ENCODE measurements around the gene LAMA5.

LAMA5 gene

DNA sequence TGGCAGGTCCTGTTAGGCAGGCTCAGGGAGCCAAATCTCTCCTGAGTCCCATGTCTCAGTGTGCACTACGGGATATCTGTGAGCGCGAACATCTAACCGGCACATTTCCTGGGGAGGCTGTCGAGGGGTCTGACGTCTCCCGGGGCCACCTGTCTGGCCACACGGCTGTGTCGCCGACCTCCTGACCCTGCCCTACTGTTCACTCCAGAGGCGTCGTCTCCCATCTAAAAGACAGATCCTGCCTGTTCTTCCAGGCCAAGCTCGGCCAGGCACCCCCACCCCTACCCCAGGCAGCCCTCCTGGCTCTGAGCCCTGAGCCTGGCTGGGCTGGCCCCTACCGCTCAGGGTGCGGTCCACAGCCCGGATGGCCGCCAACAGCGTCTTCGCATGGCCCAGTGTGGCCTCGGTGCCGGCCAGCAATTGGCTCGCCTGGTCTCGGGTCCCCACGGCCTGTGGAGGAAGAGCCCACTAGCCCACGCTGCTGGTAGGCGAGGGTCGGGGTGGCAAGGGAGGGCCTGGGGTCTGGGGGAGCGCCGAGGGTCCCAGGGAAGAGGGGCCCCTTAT, 47.7 kb downstream of the LAMA5 start:
- peak in 1 of 2 experiments; percentile 22 for DNase-seq
- TF ChIP-seq POLR2A (IDR thresholded peaks at IDR 0.05; ENCODE audit: low read length) (no peak), GATA1 (IDR thresholded peaks at IDR 0.05; ENCODE audit: low read depth, low read length) (no peak)

DNA sequence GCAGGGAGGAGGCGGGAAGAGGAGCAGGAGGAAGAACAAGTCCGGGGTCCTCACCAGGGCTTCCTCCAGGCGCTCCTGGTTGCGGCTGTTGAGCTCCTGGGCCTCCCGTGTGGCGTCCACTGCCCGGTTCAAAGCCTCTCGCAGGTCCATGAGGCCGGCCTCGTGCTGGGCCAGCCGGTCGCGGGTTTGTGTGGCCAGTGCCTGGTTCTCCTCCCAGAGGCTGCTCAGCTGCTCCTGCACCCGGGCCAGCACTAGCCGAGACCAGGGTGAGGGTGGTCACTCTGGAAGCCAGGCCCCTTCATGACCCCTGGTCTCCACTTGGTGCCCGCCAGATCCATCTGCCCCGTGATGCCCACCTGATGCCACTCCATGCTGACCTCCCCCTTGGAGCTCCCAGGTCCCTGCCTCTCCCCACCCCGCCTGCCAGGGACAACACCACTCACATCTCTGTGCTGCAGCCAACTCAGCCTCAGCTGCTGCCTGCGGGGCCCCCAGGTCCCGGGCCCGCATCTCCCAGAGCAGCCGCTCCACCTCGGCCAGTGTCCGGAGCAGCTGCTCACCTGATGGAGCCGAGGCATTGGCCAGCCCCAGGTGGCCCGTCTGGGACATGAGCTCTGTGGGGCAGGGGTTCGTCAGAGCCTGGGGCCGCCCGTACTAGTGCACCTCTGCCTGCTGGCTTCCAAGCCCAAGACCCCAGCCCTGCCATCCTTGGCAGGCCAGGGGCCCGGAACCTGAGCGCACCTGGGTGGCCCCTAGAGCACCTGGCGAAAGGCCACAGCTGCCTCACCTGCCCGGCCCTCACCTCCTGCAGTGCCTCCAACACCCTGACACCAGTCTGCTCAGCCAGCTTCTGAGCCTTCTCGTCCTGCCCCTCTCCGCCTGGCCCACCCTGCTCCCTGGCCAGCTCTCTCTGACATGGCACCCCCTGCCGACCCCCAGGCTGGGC, 48.4 kb downstream of the LAMA5 start:
- peak; percentile 12 to 40 for DNase-seq
- TF ChIP-seq POLR2A (IDR thresholded peaks at IDR 0.05; ENCODE audit: low read length): no peak
- no peak for TF ChIP-seq GATA1 (IDR thresholded peaks at IDR 0.05; ENCODE audit: low read depth, low read length)

DNA sequence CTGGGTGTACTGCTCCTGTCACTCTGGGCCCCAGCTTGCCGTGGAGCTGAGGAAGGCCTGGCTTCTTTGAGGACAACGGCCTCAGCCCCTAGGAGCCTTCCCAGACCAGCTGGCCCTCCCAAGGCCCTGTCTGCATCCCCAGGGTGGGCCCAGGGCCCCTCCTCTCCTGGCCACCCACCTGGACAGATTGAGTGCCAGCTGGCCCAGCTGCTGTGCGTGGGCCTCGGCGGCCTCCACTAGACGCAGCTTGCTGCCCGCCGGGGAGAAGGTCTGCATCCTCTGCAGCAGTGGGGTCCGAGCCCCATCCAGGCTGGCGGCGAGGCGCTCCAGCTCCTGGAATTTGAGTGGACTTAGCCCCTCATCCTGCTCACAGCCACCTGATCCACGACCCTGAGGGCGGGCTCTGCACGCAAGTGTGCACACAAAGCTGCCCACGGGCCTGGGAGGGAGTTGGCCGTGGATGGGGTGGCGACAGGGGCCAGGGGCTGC, 49.9 kb downstream of the LAMA5 start:
- TF ChIP-seq POLR2A (IDR thresholded peaks at IDR 0.05; ENCODE audit: low read length) (no peak), GATA1 (IDR thresholded peaks at IDR 0.05; ENCODE audit: low read depth, low read length) (no peak)
- DNase-seq: no peak

DNA sequence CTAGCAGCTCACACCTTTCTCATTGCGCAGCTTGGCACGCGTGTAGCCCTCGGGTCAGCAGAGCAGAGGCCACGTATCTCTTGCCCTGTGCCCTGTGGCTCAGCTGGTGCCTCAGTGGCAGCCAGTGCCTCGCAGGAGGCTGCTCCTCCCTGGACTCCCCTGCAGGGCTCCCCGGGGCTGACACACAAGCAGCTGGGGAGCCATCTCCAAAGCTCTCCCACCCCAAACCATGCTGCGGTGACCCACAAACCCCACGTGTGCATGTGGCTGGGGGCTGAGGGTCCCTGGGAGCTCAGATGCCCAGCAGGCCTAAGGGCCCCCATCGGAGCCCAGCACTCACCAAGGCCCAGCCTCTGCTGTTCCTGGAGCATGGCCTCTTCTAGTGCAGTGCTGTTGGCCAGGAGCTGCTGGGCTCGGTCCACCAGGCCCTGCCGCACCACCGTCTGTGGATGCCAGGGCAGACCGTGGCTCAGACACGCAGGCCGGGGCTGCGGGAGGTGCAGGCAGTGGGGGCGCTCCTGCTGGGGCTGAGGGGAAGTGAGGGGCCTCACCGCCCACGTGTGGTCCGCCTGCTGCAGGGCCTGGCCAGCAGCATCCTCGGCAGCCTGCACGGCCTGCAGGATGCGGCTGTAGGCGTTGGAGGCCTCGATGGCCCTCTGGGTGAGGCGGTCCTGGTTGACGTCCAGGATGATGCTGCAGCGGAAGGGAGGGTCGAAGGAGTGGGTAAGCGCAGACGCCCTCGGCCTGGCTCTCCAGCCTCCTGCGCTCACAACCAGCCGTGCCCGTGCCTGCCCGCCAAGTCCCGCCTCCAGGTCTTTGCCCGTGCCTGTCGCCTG, 50.6 kb downstream of the LAMA5 start:
- DNase-seq: no peak

DNA sequence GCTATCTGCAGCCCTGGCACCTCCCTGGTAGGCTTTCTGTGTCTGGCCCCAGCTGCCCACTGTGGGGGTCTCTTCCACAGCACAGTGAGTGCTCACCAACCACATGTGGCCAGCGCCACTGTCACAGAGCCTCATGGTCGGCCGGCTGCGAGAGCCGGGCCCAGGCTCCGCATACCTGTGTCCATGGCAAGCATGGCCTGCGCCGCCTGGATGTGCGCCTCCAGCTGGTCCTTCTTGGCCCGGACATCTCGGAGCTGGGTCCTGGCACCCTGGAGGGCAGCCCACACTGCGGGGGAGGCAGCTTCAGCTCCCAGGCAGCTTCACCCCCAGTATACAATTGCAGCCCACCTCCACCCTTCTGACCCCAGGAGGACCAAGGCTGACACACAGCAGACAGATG, 51.3 kb downstream of the LAMA5 start:
- TF ChIP-seq POLR2A (IDR thresholded peaks at IDR 0.05; ENCODE audit: low read length) (no peak), GATA1 (IDR thresholded peaks at IDR 0.05; ENCODE audit: low read depth, low read length) (no peak)
- DNase-seq: no peak

More for the DNA sequence above, 50.6 kb downstream of the LAMA5 start:
- no peak for TF ChIP-seq POLR2A (IDR thresholded peaks at IDR 0.05; ENCODE audit: low read length)

DNA sequence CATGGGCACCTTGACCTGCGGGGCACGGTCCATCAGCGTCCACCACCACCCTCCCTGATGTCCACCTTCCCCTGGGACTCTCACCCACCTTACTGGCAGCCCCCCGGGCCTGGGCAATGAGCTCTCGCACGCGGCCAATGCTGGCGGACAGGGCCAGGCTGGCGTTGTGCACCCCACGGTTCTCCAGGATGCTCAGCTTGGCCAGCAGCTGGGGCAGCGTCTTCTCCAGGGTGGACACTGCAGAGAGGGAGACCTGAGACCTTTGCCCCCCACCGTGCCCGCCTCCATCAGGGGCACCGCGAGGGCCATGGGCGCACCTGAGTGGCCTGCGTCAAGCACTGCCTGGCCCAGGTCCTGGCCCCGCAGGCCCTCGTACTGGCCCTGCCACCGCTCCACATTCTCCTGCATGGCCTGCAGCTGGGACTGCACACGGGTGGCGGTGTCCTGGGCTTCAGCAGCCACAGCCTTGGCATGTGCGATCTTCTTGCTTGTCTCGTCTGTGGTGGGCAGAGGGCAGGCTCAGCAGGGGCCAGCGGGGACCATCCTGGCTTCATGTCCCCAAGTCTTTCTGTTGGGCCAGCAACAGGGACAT, 52.3 kb downstream of the LAMA5 start:
- no peak for TF ChIP-seq POLR2A (IDR thresholded peaks at IDR 0.05; ENCODE audit: low read length)
- no peak for TF ChIP-seq GATA1 (IDR thresholded peaks at IDR 0.05; ENCODE audit: low read depth, low read length)
- DNase-seq: no peak

DNA sequence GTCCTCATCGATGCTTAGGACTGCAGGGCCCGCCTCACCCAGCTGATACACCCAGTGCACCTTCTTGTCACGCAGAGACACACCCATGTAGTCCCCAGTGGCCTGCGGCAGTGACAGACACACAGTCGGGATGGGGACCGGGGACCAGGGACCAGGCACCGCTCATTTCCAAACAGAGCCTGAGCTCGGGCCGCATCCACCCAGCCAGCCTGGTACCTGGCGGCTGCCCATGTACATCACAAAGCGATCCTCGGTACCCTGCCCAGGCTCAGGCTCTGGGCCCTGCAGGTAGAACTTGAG, 52.8 kb downstream of the LAMA5 start:
- TF ChIP-seq GATA1 (IDR thresholded peaks at IDR 0.05; ENCODE audit: low read depth, low read length) (no peak), POLR2A (IDR thresholded peaks at IDR 0.05; ENCODE audit: low read length) (no peak)
- no peak for DNase-seq

DNA sequence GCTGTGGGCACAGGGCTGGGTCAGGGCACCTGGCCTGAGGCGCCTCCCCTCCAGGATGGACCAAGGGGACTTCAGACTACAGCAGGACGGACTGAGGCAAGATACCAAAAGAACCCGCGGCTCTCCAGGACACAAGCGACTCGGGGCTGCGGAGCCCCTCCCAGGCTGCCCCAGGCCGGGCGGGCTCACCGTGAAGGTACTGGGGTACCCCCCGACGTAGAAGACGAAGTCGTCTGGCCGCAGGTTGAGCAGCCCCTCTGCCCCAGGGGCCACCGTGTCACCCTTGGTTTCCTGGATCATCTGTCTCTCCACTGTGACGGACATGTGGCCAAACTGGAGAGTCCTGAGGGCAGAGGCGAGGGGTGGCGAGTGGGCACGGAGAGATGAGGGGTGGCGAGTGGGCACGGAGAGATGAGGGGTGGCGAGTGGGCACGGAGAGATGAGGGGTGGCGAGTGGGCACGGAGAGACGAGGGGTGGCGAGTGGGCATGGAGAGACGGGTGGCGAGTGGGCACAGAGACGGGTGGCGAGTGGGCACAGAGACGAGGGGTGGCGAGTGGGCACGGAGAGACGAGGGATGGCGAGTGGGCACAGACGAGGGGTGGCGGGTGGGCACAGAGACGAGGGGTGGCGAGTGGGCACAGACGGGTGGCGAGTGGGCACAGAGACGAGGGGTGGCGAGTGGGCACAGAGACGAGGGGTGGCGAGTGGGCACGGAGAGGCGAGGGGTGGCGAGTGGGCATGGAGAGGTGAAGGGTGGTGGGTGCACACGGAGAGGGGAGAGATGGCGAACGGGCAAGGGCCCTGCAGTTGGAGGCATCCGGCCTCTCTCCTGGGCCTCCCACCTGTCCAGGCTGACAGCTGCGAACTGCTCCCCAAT, 53.4 kb downstream of the LAMA5 start:
- no peak for TF ChIP-seq POLR2A (IDR thresholded peaks at IDR 0.05; ENCODE audit: low read length)
- TF ChIP-seq GATA1 (IDR thresholded peaks at IDR 0.05; ENCODE audit: low read depth, low read length): no peak
- no peak for DNase-seq

DNA sequence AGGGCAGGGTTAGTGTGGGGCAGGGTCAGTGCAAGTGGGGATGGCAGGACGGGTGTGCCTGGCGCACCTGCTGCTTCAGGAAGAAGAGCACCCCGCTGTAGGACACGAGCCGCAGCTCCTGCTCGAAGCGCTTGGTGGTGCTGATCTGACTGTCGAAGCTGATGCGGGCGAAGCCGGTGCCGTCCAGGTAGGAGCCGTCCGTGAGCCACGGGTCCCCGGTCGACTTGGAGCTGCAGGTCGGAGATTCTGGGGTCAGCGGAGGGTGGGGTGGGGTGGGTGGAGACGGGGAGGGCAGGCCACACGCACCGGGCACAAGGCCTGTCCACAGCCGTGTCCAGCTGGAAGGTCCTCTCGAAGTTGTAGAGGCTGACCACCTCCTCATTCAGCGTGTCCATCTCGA, 54.1 kb downstream of the LAMA5 start:
- DNase-seq: no peak
- no peak for TF ChIP-seq POLR2A (IDR thresholded peaks at IDR 0.05; ENCODE audit: low read length)
- TF ChIP-seq GATA1 (IDR thresholded peaks at IDR 0.05; ENCODE audit: low read depth, low read length): no peak

DNA sequence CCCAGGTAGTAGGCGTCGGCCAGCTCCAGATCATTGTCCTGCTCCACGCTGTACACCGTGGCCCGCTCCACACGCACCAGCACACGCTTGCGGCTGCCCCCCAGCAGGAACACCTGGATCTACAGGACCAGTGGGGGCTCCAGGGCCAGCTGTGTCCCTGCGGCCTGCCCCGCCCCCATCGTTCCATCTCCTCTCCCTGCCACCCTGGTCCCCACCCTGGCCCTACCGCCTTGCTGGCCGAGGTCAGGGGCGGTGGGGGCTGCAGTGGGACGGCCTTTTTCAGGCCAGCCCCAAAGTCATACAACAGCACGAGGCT, 54.5 kb downstream of the LAMA5 start:
- DNase-seq: no peak
- no peak for TF ChIP-seq GATA1 (IDR thresholded peaks at IDR 0.05; ENCODE audit: low read depth, low read length)
- no peak for TF ChIP-seq POLR2A (IDR thresholded peaks at IDR 0.05; ENCODE audit: low read length)

DNA sequence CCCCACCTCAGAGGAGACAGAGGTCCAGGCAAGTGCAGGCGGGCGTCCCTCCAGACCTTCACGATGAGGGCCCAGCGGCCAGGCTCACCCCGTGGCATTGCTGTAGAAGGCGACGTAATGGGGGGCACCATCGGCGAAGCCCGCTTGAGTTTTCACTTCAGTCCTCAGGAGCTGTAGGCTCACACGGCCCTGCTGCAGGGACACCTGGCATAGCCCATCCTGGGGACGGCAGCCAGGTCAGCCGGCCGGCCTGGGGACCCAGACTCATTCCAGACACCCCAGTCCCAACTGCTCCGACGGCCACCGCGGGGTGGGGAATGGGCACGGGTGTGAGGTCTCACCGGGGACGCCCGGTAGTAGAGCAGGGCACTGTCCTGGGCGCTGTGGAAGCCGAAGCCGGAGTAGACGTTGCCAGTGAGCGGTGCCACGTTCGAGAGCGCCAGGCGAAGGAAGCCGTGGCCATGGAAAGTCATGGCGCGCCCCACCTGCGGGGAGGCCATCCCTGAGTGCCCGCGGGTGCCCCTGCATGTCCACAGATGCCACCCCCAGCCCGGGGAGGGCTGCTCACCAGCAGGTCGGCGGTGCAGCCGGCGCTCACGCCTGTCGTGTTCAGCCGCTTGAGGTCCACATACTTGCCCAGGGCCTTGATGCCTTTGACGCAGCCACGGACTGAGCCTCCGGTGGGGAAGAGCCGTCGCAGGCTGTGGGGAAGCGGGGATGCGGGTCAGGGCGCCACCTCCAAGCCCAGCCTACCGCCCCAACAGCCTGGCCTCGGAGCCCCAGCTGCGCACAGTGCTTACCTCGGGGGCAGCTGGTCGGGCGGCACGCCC, 55.1 kb downstream of the LAMA5 start:
- TF ChIP-seq GATA1 (IDR thresholded peaks at IDR 0.05; ENCODE audit: low read depth, low read length) (no peak), POLR2A (IDR thresholded peaks at IDR 0.05; ENCODE audit: low read length) (no peak)
- DNase-seq: no peak

DNA sequence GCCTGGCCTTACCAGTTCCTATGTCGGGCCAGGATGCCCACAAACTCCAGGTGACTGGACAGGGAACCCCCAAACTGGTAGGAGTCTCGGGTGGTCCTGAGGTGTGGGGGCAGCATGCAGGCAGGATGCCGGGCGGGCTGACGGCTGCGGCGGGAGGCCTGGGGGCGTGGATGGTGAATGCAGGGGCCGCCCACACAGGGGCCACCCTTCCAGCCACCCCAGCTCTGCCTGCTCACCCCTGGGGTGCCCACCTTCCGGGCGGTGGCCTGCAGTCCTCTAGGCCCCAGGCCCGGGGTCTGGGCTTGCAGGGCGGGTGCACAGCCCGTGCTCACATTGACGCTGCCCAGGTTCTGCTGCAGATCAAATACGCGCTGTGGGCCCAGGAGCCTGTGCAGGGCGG, 56.0 kb downstream of the LAMA5 start:
- TF ChIP-seq GATA1 (IDR thresholded peaks at IDR 0.05; ENCODE audit: low read depth, low read length) (no peak), POLR2A (IDR thresholded peaks at IDR 0.05; ENCODE audit: low read length) (no peak)
- no peak for DNase-seq

Data from erythroblast (primary cell).